Measurements from ENCODE around the gene EPHB2. TPM values are rescaled to one million over a fixed set of nuclear protein-coding genes. Genes with fewer than 3 reads are reported as not detected.

EPHB2 gene
- total and polyA plus RNA-seq, 2 of the 8 experiments (the other 6 are each of a cell fraction or from before 2014, with no cell fraction given): 15.8 to 17.2 TPM

Small RNA genes lying within 50 kb of the gene (microRNA-seq; reads per million reads assigned to microRNA genes)
- gene MIR4253 (ENCODE audit: borderline microRNAs expressed in 2 of 2, borderline number of aligned reads in 2 of 2, borderline replicate concordance in 1 of 2) (0 reads per million in 2 experiments), gene MIR4684 (ENCODE audit: borderline microRNAs expressed in 2 of 2, borderline number of aligned reads in 2 of 2, borderline replicate concordance in 1 of 2) (0 reads per million in 2 experiments)

Small RNA genes lying within 50 kb of the gene (small RNA-seq; reads per million reads assigned to genes)
- gene MIR4253 (ENCODE audit: insufficient read depth): not detected
- not detected for gene MIR4684 (ENCODE audit: insufficient read depth)

Other genes with a start within 250 kb of the EPHB2 start
- 4.0 and 4.3 TPM in 2 replicates for gene EPHA8, start 147.3 kb upstream of the EPHB2 start, total RNA-seq (2021; fragmentation: NEBNext Ultra II Directional; extraction: Animal tissue kit (Norgen Biotek cat#: 25700))
- 8.4 and 9.5 TPM in 2 replicates for gene EPHA8, start 147.3 kb upstream of the EPHB2 start, polyA plus RNA-seq (2011; rRNA removed)
- not detected in 2 replicates for gene C1QA, start 74.2 kb upstream of the EPHB2 start, total RNA-seq (2021; fragmentation: NEBNext Ultra II Directional; extraction: Animal tissue kit (Norgen Biotek cat#: 25700))
- not detected in 2 replicates for gene C1QA, start 74.2 kb upstream of the EPHB2 start, polyA plus RNA-seq (2011; rRNA removed)
- not detected in 2 replicates for gene C1QC, start 67.2 kb upstream of the EPHB2 start, total RNA-seq (2021; fragmentation: NEBNext Ultra II Directional; extraction: Animal tissue kit (Norgen Biotek cat#: 25700))
- not detected in 2 replicates for gene C1QC, start 67.2 kb upstream of the EPHB2 start, polyA plus RNA-seq (2011; rRNA removed)
- not detected in 2 replicates for gene C1QB, start 57.6 kb upstream of the EPHB2 start, total RNA-seq (2021; fragmentation: NEBNext Ultra II Directional; extraction: Animal tissue kit (Norgen Biotek cat#: 25700))
- not detected in 2 replicates for gene C1QB, start 57.6 kb upstream of the EPHB2 start, polyA plus RNA-seq (2011; rRNA removed)